ENCODE data around the gene FARP1.

Gene FARP1

DNA sequence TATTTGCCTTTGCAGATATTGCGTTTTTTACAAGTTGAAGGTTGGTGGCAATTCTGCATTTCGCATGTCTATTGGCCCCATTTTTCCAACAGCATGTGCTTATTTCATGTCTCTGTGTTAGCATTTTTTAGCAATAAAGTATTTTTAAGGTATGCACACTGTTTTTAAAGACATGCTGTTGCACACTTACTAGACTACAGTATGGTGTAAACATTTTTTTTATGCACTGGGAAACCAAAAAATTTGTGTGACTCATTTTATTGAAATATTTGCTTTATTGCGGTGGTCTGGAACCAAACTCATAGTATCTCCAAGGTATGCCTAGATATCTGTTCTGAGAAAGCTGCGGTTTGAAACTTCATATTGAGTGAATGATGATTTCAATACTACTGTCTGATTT lies 89.6 kb downstream of the FARP1 start:
- no peak for DNase-seq

DNA sequence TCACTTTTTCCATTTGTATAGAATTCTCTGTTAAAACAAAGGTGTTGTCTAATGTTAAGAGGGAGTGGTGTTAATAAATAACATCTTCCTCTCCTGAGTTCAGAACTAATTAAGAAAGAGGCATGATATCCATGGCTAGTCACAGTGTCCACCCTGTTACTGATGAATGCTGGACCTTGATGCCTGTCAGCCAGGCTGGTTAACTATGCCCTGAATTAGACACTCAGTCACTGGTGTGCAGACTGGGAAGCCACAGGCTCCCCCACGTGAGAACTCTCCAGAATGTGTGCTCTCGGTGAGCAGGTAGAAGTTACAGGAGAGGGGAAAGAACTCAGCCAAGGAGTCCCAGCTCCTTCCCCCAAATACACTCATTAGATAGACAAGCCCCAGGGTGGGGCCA lies 90.2 kb downstream of the FARP1 start:
- no peak for DNase-seq

DNA sequence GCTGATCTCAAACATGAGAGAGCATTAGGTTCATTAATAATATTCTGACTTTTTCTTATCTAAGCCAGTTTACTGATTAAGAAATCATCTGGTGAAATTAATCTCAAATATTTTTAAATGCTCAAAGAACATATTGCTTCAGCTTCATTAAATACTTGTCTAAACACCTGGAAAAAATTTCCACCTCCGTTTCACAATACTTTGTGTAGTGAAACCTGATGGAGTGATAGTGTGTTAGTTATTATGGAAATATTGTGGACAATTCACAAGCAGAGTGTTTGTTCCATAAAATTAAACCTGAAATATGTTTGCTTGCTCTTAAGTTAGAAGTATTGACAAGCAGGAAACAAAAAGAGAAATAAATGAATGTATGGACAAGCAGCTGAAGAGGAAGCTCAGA lies 91.5 kb downstream of the FARP1 start:
- no peak for DNase-seq

DNA sequence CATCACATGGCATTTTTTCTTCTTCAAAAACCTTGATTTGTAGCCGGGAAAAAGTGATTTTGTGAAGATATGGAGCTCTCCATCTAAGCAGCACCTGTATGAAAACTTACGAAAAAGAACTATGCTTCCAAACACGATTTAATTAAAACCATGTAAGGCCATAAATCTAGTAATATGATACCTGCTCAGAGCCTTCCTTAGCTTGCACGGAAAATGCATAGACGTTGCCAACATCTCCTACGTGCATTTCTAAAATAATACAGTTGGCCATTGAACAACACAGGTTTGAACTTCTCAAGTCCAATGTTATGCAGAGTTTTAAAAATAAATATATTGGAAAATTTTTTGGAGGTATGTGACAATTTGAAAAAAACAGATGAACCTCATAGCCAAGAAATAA lies 93.3 kb downstream of the FARP1 start:
- no peak for DNase-seq

DNA sequence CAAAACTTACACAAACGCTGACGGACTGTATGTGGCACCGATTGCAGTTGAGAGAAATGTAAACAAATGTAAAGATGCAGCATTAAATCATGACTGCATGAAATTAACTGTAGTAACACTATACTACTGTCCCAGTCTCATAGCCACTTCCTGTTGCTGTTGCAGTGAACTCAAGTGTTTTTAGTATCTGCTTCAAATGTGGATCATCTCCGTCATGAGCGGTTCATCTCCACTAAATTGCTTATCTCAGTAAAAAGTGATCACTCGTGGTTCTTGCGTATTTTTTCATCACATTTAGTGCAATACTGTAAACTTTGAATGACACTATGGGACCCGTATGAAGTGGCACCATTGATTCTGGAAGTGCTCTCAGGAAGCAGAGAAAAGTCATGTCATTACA lies 94.4 kb downstream of the FARP1 start:
- DNase-seq: no peak

DNA sequence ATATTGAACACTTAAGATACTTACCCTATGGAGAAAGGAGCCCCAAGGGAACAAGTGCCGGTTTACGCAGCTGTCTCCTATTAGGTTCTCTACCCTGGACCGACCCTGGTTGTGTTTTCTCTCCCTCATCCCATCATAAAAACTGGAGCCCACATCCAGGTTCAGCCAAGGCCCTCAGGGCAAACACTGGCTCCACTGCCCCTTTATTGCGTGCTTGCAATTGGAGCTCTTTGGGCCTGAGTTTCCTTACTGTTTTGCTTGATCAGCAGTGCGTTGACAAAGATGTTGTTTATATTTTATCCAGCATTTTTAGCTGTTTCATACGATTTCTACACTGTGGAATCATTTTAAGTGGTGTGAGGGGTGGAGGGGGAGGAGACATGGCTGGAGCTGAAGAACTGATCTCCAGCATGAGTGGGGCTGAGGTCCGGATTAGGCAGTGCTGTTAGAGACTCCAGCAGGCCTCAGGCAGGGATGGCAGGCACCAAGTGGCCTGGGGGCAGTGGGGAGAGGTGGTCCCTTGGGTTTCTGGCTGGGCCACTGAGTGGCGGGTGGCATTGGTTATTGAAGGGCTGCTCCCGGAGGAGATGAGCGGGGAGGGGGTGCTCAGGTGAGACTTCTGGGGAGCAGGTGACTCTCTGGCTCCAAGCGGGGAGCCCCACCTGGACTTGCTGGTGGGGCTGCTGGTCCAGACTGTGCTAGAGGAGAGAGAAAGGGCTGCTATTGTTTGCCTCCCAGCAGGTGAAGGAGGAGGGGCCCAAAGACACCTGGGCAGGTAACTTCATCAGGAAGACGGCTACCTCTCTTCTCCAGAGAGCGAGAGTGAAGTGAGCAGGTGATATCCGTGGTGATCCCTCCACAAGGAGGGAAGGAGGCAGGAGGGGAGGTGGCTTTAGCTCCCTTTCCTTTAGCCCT lies 96.5 kb downstream of the FARP1 start:
- no peak for DNase-seq

DNA sequence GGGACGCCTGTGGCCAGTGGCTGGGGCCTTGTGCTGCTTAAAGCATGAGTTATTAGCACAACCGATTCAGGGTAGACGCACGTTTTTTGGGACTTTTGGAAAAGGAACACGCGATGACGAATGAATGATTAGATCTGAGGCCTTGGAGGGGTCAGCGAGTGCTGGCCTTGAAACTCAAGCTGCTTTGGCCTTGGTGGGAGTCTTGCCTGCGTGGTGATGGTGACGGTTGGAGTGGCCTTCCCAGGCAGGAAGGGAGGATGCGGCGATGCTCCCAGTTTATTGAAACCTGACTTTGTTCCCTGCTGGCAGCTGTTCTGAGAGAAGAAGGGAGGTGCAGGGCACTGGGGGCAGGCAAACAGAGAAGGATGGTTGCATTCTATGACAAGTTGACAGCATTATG lies 97.2 kb downstream of the FARP1 start:
- no peak for DNase-seq

DNA sequence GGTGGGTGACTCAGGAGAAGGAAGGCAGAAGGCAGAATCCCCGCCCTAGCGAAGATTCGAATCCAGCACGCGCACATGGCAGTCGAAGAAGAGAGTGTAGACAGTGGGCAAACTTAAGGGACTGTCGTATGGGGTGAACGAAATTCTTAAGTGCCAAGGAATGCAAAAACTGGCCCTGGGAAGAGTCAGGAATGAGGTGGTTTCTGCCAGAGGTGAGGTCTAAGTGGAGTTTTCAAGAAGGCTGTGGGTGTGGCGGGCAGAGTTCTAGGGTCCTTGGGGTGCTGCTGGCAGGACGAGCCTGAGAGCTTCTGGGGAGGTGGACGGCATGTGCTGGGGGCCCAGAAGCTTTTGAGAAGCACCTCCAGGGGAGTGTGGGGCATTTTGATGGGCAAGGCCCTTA lies 98.1 kb downstream of the FARP1 start:
- DNase-seq: no peak

DNA sequence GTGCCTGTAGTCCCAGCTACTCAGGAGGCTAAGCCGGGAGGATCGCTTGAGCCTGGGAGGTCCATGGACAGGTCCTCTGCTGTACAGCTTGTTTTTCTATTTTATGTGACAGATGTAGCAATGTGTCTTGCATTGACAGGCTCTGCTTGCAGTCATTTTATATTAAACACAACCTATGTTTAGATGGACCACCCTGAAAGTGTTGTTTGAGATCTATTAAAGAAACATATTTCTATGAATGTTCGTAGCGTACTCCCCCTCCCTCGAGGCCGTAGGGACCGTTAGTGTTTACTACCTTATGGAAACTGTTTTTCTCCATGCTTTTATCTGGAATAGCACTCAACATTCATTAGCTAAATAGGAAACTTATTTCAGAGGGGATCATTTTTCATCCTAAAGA lies 99.1 kb downstream of the FARP1 start:
- DNase-seq: no peak

DNA sequence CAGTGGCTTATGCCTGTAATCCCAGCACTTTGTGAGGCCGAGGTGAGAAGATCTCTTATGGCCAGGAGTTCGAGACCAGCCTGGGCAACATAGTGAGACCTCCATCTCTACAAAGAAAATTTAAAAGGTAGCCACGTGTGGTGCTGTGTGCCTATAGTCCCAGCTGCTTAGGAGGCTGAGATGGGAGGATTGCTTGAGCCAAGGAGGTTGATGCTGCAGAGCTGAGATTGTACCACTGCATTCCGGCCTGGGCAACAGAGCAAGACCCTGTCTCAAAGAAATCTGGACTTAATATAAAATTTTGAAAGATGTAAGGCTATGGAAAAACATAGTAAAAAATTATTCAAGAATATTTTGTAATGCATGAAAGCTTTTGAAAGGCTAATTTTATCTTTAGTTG lies 99.5 kb downstream of the FARP1 start:
- DNase-seq: no peak

DNA sequence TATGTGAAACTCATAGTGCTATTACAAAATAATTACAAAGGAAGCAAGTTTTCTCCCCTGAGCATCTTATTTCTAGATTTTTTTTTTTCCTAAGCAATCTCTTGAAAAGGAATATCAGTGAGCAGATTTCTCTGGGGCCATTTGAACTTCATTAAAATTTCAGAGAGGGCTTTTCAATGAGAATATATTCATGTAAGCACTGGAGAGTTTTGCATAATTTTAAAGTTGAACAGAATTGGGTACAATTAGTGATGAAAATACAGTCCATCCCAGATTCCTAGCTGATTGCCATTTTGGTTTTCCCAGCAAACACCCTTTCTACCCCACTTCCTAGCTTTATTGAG lies 101.0 kb downstream of the FARP1 start:
- DNase-seq: no peak

DNA sequence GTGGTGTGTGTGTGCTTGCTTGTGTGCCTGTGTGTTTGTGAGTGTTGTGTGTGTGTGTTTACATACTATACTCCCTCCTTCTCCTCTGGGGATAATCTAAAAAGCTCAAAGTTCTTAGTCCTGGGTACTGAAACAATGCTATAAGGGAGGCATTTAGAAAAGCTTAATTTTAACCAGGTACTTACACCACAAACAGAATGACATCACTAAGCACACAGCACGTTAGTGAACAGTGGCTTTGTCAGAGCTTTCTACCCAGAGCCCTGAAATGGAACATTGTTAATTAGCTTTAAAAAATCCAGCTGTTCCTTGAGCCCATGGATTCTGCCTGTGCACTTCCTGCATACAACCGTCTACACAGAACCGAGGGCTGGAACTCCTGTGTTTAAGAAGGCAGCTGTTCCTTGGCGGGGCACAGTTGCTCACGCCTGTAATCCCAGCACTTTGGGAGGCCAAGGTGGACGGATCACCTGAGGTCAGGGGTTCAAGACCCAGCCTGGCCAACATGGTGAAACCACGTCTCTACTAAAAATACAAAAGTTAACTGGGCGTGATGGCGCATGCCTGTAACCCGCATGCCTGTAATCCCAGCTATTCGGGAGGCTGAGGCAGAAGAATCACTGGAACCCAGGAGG lies 103.8 kb downstream of the FARP1 start:
- no peak for DNase-seq

DNA sequence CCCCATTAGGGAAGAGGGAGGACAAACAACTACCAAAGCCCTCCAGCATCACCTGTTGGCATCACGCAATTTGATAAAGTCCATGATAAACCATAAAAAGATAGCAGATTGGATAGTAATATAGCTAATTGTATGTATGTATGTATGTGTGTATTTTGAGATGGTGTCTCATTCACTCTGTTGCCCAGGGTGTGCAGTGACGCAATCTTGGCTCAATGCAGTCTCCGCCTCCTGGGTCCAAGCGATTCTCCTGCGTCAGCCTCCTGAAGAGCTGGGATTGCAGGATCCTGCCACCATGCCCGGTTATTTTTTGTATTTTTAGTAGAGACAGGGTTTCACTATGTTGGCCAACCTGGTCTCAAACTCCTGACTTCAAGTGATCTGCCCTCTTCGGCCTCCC lies 108.8 kb downstream of the FARP1 start:
- DNase-seq: no peak

DNA sequence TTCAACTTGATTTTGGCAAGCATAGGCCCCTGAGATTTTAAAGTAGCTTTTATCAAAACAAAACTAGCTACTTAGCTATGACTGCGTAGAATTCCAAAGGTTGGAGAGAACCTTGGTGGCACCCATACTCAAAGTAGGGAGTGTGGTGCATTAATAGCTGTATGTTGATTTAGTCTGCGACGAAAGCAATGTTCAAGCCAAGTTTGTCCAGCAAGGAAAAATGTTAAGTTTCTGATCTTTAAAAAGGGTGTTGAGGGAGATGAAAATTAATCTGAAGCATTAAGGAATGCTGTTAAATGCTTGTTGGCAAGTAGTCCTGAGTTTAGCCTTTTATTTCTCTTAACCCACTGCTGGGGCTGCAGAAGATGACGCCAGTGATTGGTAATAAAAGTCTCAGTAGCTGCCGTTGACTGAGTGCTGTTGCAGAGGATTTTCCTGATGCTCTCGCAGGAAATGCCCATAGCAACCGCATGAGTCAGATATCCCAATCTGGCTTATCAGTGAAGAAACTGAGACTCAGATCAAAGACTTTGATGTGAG lies 110.1 kb downstream of the FARP1 start:
- DNase-seq: no peak

DNA sequence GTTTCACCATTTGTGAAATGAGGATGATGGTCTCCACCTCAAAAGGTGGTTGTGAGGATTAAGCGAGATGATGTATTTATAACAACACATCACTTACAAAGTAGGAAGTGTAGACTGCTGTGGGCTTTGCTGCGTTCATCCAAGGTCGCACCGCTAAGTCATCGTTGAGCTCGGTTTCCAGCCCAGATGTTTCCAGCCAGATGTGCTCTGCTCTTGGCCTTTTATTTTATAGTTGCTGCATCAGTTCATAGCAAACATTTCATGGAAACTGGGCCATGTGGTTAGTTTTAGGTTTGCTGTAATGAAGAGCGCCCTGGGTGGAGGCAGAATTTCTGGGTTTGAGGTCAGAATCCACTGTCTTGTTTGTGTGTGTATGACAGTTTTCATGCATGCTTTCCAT lies 110.6 kb downstream of the FARP1 start:
- DNase-seq: no peak

DNA sequence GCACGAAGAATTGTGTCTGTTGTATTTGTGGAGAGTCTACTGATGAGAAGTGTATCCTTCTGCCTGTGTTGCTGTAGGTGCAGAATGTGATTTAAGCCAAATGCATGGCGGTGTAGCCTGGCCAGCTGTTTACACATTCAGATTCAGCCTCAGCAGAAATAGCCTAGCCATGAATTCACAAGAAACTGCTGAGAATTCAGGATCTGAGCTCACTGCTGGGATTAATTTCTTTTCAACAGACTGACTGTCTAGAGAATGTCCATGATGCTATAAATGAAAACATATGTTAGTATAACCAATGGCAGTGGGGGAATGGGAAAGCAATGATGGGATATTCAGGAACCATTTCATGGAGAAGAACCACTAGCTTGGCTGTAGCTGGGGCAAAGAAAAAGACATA lies 111.6 kb downstream of the FARP1 start:
- DNase-seq: no peak

DNA sequence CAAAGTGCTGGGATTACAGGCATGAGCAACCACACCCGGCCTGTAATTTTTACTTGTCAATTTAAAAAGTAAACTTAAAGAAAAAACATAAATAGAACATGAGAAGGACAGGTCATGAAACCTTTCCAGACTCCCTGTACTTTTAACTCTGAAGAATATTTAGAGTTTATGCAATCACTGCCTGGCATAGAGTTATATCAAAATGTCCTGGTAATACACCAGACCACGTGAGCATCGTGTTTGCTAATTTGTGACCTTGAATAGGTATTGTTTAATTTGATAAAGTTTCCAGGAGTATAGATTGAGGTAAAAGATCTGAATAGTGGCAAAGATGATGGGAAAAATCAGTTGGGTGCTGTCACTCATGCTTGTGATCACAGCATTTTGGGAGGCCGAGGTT lies 115.3 kb downstream of the FARP1 start:
- no peak for DNase-seq

DNA sequence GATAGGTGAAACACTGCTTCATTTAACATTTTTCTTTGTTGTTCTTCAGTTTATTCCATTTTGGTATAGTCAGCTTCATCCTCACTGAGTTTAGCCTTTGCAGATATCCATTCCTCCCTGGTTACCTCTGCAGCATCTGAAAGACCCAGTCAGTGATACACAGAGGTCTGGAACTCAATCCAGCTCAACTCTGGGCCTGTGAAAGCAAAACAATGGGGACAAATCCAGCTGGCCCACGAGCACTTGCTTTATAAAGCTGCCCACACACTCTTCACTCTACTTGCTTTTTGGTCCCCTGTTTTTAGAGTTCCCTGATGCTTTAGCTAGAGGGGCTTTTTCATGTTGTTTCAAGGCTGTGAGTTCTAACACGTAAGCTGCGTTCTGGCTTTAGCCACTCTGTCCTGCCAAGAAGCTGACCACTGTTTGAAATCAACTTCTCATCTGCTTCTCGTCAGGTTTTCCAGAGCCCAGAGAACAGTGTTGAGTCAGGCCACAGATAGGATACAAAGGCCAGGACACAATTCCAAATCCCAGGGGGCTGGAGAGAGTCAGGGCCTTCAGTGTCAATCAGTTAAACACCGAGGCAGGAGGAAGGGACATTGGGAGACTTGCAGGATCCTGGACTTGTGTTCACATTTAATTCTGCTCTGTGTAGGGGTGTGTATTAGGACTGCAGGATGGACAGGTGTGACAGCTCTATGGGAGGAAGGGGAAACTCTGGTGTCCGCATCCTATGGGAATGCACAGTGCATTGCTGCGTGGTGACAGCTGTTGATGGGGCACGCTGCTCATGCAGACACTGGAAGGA lies 117.7 kb downstream of the FARP1 start:
- no peak for DNase-seq

DNA sequence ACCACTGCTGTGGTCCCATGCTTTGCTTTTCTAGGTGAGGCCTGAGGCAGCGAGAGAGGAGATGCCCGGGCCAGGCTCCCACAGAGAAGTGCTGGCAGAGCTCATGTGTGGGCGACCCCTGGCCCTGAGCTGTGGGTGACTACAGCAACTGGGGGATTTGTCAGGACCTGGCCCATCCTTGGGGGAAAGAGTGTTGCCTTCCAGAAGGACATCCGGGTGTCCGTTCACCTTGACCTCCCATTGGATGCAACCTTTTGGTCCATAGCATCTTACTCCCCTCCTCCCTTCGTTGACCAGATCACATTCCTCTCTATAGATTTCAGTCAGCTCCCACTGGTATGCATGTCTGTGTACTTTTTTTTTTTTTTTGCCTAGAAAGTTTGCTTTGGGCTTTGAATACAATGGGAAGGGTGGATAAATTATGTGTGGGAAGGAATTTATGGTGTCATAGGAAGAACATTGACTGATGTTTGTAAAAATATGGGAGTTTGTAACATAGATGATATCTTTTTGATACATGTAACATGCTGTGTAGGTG lies 118.3 kb downstream of the FARP1 start:
- no peak for DNase-seq

DNA sequence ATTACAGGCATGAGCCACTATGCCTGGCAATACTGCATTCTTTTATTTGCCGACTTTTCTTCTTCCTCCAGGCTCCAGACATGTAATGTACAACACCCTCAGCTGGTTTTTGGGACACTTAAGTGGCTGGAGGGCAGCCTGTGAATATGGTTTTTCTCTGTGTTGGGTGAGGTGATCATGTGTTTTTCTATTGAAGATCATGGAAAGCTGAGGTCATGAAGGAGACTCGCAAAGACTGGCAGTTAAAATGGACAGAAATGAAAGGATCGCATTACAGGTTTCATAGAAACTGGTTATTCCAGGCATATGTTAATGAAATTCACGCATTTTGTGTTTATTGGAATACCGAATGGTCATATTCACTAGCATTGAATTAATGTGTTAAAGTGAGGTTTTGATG lies 119.4 kb downstream of the FARP1 start:
- DNase-seq: no peak

DNA sequence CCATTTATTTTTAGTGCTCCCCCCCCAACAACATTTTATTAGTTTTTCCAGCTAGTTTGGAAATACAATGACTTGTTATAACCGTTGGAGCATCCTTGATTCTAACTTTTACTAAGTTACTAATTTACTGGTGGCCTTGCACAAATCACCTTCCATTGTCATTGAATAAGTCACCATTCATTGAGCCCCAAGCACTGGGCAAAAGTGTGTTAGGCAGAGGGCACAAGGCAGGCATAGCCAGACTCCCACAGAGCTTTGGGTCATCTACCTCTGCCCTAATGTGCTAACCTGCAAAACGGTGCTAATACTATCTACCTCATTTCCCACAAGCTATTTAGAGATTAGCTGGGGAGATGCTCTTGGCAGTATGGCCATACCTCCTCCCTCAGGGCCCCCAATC lies 120.9 kb downstream of the FARP1 start:
- DNase-seq: no peak

DNA sequence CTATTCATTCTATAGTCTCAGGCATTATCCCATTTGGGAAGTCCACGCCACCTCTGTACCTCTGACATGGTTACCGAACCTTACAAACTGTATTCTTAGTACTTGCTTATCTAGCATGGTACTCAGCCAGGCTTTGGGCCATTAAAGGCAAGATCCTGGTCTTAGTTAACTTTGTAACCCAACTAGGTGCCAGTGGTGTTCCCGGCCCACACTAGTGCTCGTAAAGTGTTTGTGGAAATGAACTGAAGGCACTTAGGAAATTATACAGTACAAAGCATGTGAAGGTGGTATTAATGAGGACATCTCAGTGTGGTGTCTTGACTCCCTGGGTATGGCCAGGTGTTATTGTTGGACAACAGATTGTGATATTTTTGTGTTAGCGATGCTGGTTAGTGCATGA lies 122.0 kb downstream of the FARP1 start:
- DNase-seq: no peak
